Osteoblast (primary cell): ENCODE measurements around the gene AFF1. TPM values are rescaled to one million over a fixed set of nuclear protein-coding genes. Genes with fewer than 3 reads are reported as not detected.
A peak's percentile ranks its signal among the peaks of the same experiment; 100 is the strongest.

Source experiments
- DNase-seq: peaks from one replicate; pipeline ENCODE4 v3.0.0; 2011; ENCODE audit warnings: low spot score, mixed read lengths; ENCODE audit not compliant: insufficient read length; ENCODE audit errors: missing footprints
- H2AFZ ChIP-seq: 2 replicates; pipeline ENCODE4 v1.6.0; 2011; ENCODE audit warnings: mild to moderate bottlenecking, low read length
- H3K27ac ChIP-seq: 2 replicates; pipeline ENCODE4 v1.5.1; 2011; ENCODE audit warnings: mild to moderate bottlenecking, low read depth, low read length, moderate library complexity
- H3K27me3 ChIP-seq: 2 replicates; pipeline ENCODE4 v1.6.0; 2012; ENCODE audit warnings: mild to moderate bottlenecking, control low read depth, inconsistent platforms, low read length, moderate library complexity; ENCODE audit not compliant: insufficient read depth
- H3K36me3 ChIP-seq: 2 replicates; pipeline ENCODE4 v1.5.1; 2011; ENCODE audit warnings: mild to moderate bottlenecking, low read length, control low read depth, moderate library complexity; ENCODE audit not compliant: insufficient read depth
- H3K4me1 ChIP-seq: 2 replicates; pipeline ENCODE4 v1.5.1; 2011; ENCODE audit warnings: mild to moderate bottlenecking, low read length, control low read depth, moderate library complexity; ENCODE audit not compliant: insufficient read depth
- H3K4me2 ChIP-seq: 2 replicates; pipeline ENCODE4 v1.6.0; 2011; ENCODE audit warnings: mild to moderate bottlenecking, low read length; ENCODE audit not compliant: insufficient read depth
- H3K4me3 ChIP-seq: fragments of 200-600 bp; sonication (generic); 3 replicates; pipeline ENCODE4 v1.5.1; 2012; ENCODE audit warnings: mild to moderate bottlenecking, low read length, inconsistent platforms; ENCODE audit not compliant: insufficient read depth
- H3K79me2 ChIP-seq: 2 replicates; pipeline ENCODE4 v1.6.0; 2012; ENCODE audit warnings: mild to moderate bottlenecking, low read length, control low read depth, inconsistent platforms; ENCODE audit not compliant: insufficient read depth
- H3K9me3 ChIP-seq: 2 replicates; pipeline ENCODE4 v1.5.1; 2011; ENCODE audit warnings: low read depth, low read length, control low read depth
- H4K20me1 ChIP-seq: 2 replicates; pipeline ENCODE4 v1.6.0; 2012; ENCODE audit warnings: mild to moderate bottlenecking, low read length, control low read depth; ENCODE audit not compliant: insufficient read depth
- total RNA-seq: library from RNA; depleted of rRNA; stranded (reverse); fragments of >200 nt; gene quantifications from 2 replicates; pipeline ENCODE4 v1.2.3, GENCODE V29; 2012
- TF ChIP-seq, protein P1 (sequence below): IDR thresholded peaks from 2 replicates; pipeline ENCODE4 v1.5.1; 2011; ENCODE audit warnings: mild to moderate bottlenecking, low read depth, low read length, moderate library complexity; ENCODE audit errors: extremely low read depth

The AFF1 gene
- total RNA-seq, 1 donor, result 19.5 TPM

GRCh38 chr4:87031920-87032319, 97.1 kb downstream of the AFF1 start:
- Histone ChIP-seq H3K79me2 (peaks cover 96% of the 10 kb centered on the region), H3K9me3 (no peaks in the 10 kb centered on the region), H2AFZ (no peak overlapping the region), H3K27me3 (no peaks in the 10 kb centered on the region), H3K4me1 (peaks cover 65% of the 10 kb centered on the region), H3K36me3 (no peaks in the 10 kb centered on the region), H3K4me3 (peak overlapping the region; percentile 46), H3K27ac (peak overlapping the region; percentile 31), H3K4me2 (peak overlapping the region; percentile 78), H4K20me1 (peaks cover 19% of the 10 kb centered on the region)
- no peak for DNase-seq
- TF ChIP-seq, protein P1, sequence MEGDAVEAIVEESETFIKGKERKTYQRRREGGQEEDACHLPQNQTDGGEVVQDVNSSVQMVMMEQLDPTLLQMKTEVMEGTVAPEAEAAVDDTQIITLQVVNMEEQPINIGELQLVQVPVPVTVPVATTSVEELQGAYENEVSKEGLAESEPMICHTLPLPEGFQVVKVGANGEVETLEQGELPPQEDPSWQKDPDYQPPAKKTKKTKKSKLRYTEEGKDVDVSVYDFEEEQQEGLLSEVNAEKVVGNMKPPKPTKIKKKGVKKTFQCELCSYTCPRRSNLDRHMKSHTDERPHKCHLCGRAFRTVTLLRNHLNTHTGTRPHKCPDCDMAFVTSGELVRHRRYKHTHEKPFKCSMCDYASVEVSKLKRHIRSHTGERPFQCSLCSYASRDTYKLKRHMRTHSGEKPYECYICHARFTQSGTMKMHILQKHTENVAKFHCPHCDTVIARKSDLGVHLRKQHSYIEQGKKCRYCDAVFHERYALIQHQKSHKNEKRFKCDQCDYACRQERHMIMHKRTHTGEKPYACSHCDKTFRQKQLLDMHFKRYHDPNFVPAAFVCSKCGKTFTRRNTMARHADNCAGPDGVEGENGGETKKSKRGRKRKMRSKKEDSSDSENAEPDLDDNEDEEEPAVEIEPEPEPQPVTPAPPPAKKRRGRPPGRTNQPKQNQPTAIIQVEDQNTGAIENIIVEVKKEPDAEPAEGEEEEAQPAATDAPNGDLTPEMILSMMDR, result no peak

DNA sequence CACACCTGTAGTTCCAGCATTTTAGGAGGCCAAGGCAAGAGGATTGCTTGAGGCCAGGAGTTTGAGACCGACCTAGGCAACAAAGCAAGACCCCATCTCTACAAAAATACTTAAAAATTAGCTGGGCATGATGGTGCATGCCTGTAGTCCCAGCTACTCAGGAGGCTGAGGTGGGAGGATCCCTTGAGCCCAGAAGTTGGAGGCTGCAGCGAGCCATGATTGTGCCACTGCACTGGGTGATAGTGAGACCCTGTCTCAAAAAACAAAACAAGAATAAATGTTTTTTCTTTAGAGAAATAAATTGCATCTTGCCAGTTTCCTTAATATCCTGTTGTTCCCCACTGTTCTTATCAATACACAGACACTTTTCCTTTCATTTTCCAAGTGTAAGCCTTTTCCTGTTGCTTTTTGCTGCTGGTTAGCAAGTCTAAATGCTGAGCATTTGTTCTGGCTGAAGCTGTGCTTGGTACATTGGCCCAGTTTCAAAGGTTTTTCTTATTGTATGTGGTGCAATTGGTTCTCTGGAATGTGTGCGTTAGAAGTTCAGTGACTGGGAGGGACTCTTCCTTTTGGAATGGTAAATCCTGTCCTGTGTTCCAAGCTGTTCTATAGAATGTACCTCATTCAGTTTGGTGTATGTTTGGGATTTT, 98.2 kb downstream of the AFF1 start:
- peaks cover 19% of the 10 kb centered on the region for H4K20me1 ChIP-seq
- no peak overlapping the region for H2AFZ ChIP-seq
- H3K4me2 ChIP-seq, result peak overlapping the region; percentile 78
- peaks cover 94% of the 10 kb centered on the region for H3K79me2 ChIP-seq
- no peak overlapping the region for H3K4me3 ChIP-seq
- no peaks in the 10 kb centered on the region for H3K9me3 ChIP-seq
- H3K27me3 ChIP-seq, result no peaks in the 10 kb centered on the region
- TF ChIP-seq, protein P1, result no peak
- no peaks in the 10 kb centered on the region for H3K36me3 ChIP-seq
- H3K4me1 ChIP-seq, result peaks cover 76% of the 10 kb centered on the region
- H3K27ac ChIP-seq, result peak overlapping the region; percentile 20
- DNase-seq, result peak; percentile 76

GRCh38 chr4:87033902-87034301, 99.1 kb downstream of the AFF1 start:
- Histone ChIP-seq H3K79me2 (peaks cover 91% of the 10 kb centered on the region), H3K4me2 (no peak overlapping the region), H4K20me1 (peaks cover 19% of the 10 kb centered on the region), H3K4me1 (peaks cover 85% of the 10 kb centered on the region), H2AFZ (no peak overlapping the region), H3K27me3 (no peaks in the 10 kb centered on the region), H3K9me3 (no peaks in the 10 kb centered on the region), H3K27ac (no peak overlapping the region), H3K4me3 (no peak overlapping the region), H3K36me3 (no peaks in the 10 kb centered on the region)
- TF ChIP-seq, protein P1, result no peak
- DNase-seq, result no peak

DNA sequence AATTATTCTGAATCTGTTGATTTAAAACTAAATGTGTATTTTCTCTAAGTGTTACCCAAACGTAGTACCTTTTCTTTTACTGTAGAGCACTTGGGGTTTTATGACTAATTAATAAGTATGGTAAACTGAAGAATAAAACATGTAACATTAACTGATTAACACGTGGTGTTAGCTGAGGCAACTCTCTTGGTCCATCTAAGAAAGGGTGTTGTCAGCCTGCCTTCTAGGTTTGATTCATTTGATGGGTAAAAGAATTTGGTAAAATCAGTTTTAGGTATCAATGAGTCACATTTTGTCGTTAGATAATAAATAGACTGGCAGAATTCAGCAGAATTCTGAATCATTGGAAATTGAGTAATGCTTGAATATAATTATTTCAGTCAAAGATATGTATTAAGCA, 99.7 kb downstream of the AFF1 start:
- H3K79me2 ChIP-seq, result peaks cover 89% of the 10 kb centered on the region
- peaks cover 89% of the 10 kb centered on the region for H3K4me1 ChIP-seq
- no peaks in the 10 kb centered on the region for H3K27me3 ChIP-seq
- H3K4me2 ChIP-seq, result no peak overlapping the region
- TF ChIP-seq, protein P1, result no peak
- H3K36me3 ChIP-seq, result no peaks in the 10 kb centered on the region
- peaks cover 19% of the 10 kb centered on the region for H4K20me1 ChIP-seq
- H2AFZ ChIP-seq, result no peak overlapping the region
- no peak for DNase-seq
- H3K27ac ChIP-seq, result no peak overlapping the region
- H3K4me3 ChIP-seq, result no peak overlapping the region
- no peaks in the 10 kb centered on the region for H3K9me3 ChIP-seq
